ENCODE measurements around the gene PML. TPM values are rescaled to one million over a fixed set of nuclear protein-coding genes. Genes with fewer than 3 reads are reported as not detected.

PML gene
- polyA plus RNA-seq, 1 of the 3 experiments (the other 2 are of a cell fraction), result 18.4 TPM

DNA sequence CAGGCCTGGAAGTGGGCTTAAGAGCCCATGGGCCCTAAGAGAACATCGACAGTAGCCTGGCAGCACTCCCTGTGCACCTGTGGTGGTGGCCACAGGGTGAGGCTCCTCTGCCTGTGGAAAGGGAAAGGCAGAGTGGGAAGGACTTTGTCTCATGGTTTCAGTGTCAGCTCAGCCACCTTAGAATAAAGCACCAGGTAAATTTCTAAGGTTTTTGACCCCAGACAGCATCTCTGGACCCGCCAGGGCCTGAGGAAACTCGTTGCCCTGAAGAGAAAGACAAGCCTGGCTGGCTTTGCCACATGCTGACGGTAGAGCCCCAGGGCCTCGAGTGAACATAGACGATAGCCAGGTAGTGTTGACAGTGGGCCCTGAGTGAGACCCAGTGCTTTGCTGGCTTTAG lies 65.7 kb downstream of the PML start:
- POLR2A ChIA-PET, result no interaction called here
- Histone ChIP-seq H3K9me2 (no peaks in the 10 kb centered on the region), H4K20me1 (ENCODE audit: insufficient read depth) (no peaks in the 10 kb centered on the region), H3K27ac (ENCODE audit: low read depth in 2 of 2, low read length in 1 of 2) (no peak overlapping the region), H3K79me2 (ENCODE audit: insufficient read depth) (no peaks in the 10 kb centered on the region), H3K27me3 (ENCODE audit: insufficient read depth) (no peaks in the 10 kb centered on the region), H3K4me2 (no peak overlapping the region), H3K36me3 (replicated peaks in 1 of 2; ENCODE audit: control insufficient read depth in 1 of 2, insufficient read depth in 2 of 2, low read length in 1 of 2) (no peaks in the 10 kb centered on the region), H3K4me1 (ENCODE audit: control insufficient read depth in 1 of 2, insufficient read depth in 2 of 2, low read depth in 1 of 2, low read length in 1 of 2) (no peaks in the 10 kb centered on the region; a peak in 1 of 4 replicates), H3K4me3 (ENCODE audit: low read depth in 2 of 2, low read length in 1 of 2) (no peak overlapping the region), H3K9me3 (no peaks in the 10 kb centered on the region), H2AFZ (ENCODE audit: low read depth) (no peak overlapping the region), H3K9ac (no peak overlapping the region), H3F3A (replicated peaks; ENCODE audit: insufficient read depth) (no peaks in the 10 kb centered on the region)
- CTCF ChIA-PET, result interaction anchor here (1.6 to 2.2 kb wide), 2 partner anchors 12 to 262 kb away, joined by 3 to 9 read pairs; no protein-coding TSS in a partner anchor
- WGBS (ENCODE audit: low lambda C conversion rate), result 57% methylated on average over 4 of the region's 6 CpGs
- no peak for DNase-seq
- TF ChIP-seq, protein P1, sequence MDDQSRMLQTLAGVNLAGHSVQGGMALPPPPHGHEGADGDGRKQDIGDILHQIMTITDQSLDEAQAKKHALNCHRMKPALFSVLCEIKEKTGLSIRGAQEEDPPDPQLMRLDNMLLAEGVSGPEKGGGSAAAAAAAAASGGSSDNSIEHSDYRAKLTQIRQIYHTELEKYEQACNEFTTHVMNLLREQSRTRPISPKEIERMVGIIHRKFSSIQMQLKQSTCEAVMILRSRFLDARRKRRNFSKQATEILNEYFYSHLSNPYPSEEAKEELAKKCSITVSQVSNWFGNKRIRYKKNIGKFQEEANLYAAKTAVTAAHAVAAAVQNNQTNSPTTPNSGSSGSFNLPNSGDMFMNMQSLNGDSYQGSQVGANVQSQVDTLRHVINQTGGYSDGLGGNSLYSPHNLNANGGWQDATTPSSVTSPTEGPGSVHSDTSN (IDR thresholded peaks at IDR 0.05), result no peak
- TF ChIP-seq RXRA (IDR thresholded peaks at IDR 0.05; ENCODE audit: borderline replicate concordance, low read depth) (no peak), RCOR1 (IDR thresholded peaks at IDR 0.05; ENCODE audit: low read length) (no peak), TCF12 (IDR thresholded peaks at IDR 0.05) (no peak), NRF1 (IDR thresholded peaks at IDR 0.05; ENCODE audit: low read depth, low read length) (no peak), SMC3 (IDR thresholded peaks at IDR 0.05; ENCODE audit: low read depth, low read length) (no peak), SIN3A (IDR thresholded peaks at IDR 0.05; ENCODE audit: borderline replicate concordance, low read depth, low read length) (no peak), NFIC (IDR thresholded peaks at IDR 0.05; ENCODE audit: borderline replicate concordance) (no peak), CHD2 (IDR thresholded peaks at IDR 0.05; ENCODE audit: low read length, partially characterized antibody) (no peak), TAF1 (IDR thresholded peaks at IDR 0.05; ENCODE audit: borderline replicate concordance, low read depth, low read length) (no peak)
- TF ChIP-seq, protein P2, sequence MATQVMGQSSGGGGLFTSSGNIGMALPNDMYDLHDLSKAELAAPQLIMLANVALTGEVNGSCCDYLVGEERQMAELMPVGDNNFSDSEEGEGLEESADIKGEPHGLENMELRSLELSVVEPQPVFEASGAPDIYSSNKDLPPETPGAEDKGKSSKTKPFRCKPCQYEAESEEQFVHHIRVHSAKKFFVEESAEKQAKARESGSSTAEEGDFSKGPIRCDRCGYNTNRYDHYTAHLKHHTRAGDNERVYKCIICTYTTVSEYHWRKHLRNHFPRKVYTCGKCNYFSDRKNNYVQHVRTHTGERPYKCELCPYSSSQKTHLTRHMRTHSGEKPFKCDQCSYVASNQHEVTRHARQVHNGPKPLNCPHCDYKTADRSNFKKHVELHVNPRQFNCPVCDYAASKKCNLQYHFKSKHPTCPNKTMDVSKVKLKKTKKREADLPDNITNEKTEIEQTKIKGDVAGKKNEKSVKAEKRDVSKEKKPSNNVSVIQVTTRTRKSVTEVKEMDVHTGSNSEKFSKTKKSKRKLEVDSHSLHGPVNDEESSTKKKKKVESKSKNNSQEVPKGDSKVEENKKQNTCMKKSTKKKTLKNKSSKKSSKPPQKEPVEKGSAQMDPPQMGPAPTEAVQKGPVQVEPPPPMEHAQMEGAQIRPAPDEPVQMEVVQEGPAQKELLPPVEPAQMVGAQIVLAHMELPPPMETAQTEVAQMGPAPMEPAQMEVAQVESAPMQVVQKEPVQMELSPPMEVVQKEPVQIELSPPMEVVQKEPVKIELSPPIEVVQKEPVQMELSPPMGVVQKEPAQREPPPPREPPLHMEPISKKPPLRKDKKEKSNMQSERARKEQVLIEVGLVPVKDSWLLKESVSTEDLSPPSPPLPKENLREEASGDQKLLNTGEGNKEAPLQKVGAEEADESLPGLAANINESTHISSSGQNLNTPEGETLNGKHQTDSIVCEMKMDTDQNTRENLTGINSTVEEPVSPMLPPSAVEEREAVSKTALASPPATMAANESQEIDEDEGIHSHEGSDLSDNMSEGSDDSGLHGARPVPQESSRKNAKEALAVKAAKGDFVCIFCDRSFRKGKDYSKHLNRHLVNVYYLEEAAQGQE (IDR thresholded peaks at IDR 0.05; ENCODE audit: low read depth, low read length), result no peak
- TF ChIP-seq, protein P3, sequence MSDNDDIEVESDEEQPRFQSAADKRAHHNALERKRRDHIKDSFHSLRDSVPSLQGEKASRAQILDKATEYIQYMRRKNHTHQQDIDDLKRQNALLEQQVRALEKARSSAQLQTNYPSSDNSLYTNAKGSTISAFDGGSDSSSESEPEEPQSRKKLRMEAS (IDR thresholded peaks at IDR 0.05; ENCODE audit: low read depth), result no peak
- TF ChIP-seq, protein P4, sequence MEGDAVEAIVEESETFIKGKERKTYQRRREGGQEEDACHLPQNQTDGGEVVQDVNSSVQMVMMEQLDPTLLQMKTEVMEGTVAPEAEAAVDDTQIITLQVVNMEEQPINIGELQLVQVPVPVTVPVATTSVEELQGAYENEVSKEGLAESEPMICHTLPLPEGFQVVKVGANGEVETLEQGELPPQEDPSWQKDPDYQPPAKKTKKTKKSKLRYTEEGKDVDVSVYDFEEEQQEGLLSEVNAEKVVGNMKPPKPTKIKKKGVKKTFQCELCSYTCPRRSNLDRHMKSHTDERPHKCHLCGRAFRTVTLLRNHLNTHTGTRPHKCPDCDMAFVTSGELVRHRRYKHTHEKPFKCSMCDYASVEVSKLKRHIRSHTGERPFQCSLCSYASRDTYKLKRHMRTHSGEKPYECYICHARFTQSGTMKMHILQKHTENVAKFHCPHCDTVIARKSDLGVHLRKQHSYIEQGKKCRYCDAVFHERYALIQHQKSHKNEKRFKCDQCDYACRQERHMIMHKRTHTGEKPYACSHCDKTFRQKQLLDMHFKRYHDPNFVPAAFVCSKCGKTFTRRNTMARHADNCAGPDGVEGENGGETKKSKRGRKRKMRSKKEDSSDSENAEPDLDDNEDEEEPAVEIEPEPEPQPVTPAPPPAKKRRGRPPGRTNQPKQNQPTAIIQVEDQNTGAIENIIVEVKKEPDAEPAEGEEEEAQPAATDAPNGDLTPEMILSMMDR (IDR thresholded peaks at IDR 0.05), result no peak
- TF ChIP-seq, protein P5, sequence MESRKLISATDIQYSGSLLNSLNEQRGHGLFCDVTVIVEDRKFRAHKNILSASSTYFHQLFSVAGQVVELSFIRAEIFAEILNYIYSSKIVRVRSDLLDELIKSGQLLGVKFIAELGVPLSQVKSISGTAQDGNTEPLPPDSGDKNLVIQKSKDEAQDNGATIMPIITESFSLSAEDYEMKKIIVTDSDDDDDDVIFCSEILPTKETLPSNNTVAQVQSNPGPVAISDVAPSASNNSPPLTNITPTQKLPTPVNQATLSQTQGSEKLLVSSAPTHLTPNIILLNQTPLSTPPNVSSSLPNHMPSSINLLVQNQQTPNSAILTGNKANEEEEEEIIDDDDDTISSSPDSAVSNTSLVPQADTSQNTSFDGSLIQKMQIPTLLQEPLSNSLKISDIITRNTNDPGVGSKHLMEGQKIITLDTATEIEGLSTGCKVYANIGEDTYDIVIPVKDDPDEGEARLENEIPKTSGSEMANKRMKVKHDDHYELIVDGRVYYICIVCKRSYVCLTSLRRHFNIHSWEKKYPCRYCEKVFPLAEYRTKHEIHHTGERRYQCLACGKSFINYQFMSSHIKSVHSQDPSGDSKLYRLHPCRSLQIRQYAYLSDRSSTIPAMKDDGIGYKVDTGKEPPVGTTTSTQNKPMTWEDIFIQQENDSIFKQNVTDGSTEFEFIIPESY (IDR thresholded peaks at IDR 0.05; ENCODE audit: borderline replicate concordance, low read depth), result no peak
